Measurements from ENCODE around the gene PLEKHH1.
"Not testable (repeated sequence)": the region's sequence is repeated elsewhere in the genome, so short reads cannot be mapped to it uniquely, and the experiment has no call there.

Gene PLEKHH1

GRCh38 chr14:67533754-67534085 lies 630 bp downstream of the PLEKHH1 start:
- DNase-seq (ENCODE audit: low read depth), result no peak

- DNase-seq (ENCODE audit: low read depth), result no peak
These were observed 3.0 kb downstream of the PLEKHH1 start for GRCh38 chr14:67536087-67536486.

GRCh38 chr14:67537736-67538135 lies 4.6 kb downstream of the PLEKHH1 start:
- DNase-seq (ENCODE audit: low read depth), result no peak

GRCh38 chr14:67538501-67538900 lies 5.4 kb downstream of the PLEKHH1 start:
- DNase-seq (ENCODE audit: low read depth), result no peak

- DNase-seq (ENCODE audit: low read depth), result no peak
These were observed 6.0 kb downstream of the PLEKHH1 start for GRCh38 chr14:67539116-67539515.

- DNase-seq (ENCODE audit: low read depth), result no peak
These were observed 8.6 kb downstream of the PLEKHH1 start for GRCh38 chr14:67541448-67542387.

GRCh38 chr14:67542620-67543019 lies 9.5 kb downstream of the PLEKHH1 start:
- not testable (repeated sequence) for DNase-seq (ENCODE audit: low read depth)

- no peak for DNase-seq (ENCODE audit: low read depth)
These were observed 11.5 kb downstream of the PLEKHH1 start for GRCh38 chr14:67544590-67544989.

- DNase-seq (ENCODE audit: low read depth), result no peak
These were observed 14.2 kb downstream of the PLEKHH1 start for GRCh38 chr14:67547224-67547780.

GRCh38 chr14:67549734-67550133 lies 16.6 kb downstream of the PLEKHH1 start:
- DNase-seq (ENCODE audit: low read depth), result no peak

GRCh38 chr14:67551123-67551522 lies 18.0 kb downstream of the PLEKHH1 start:
- DNase-seq (ENCODE audit: low read depth), result no peak

GRCh38 chr14:67551940-67552339 lies 18.9 kb downstream of the PLEKHH1 start:
- no peak for DNase-seq (ENCODE audit: low read depth)

- DNase-seq (ENCODE audit: low read depth), result no peak
These were observed 20.5 kb downstream of the PLEKHH1 start for GRCh38 chr14:67553547-67553946.

GRCh38 chr14:67554341-67554740 lies 21.3 kb downstream of the PLEKHH1 start:
- DNase-seq (ENCODE audit: low read depth), result no peak

- no peak for DNase-seq (ENCODE audit: low read depth)
These were observed 22.5 kb downstream of the PLEKHH1 start for GRCh38 chr14:67555518-67556090.

GRCh38 chr14:67556671-67557070 lies 23.6 kb downstream of the PLEKHH1 start:
- DNase-seq (ENCODE audit: low read depth), result no peak

- DNase-seq (ENCODE audit: low read depth), result no peak
These were observed 24.0 kb downstream of the PLEKHH1 start for GRCh38 chr14:67557118-67557517.

- DNase-seq (ENCODE audit: low read depth), result no peak
These were observed 24.6 kb downstream of the PLEKHH1 start for GRCh38 chr14:67557656-67558055.

GRCh38 chr14:67559639-67560038 lies 26.5 kb downstream of the PLEKHH1 start:
- no peak for DNase-seq (ENCODE audit: low read depth)

- no peak for DNase-seq (ENCODE audit: low read depth)
These were observed 29.1 kb downstream of the PLEKHH1 start for GRCh38 chr14:67562025-67562775.

GRCh38 chr14:67562776-67563150 lies 29.7 kb downstream of the PLEKHH1 start:
- no peak for DNase-seq (ENCODE audit: low read depth)

- DNase-seq (ENCODE audit: low read depth), result no peak
These were observed 31.1 kb downstream of the PLEKHH1 start for GRCh38 chr14:67564236-67564635.

GRCh38 chr14:67566908-67567307 lies 33.8 kb downstream of the PLEKHH1 start:
- DNase-seq (ENCODE audit: low read depth), result no peak

Measured in activated gamma-delta T cell treated with anti-CD3 and anti-CD28 coated beads, Interleukin-2, amount 50 U/mL, for 16 hours (primary cell).